ENCODE data around the gene NCOA5. TPM values are rescaled to one million over a fixed set of nuclear protein-coding genes. Genes with fewer than 3 reads are reported as not detected.

The NCOA5 gene
- total RNA-seq, 1 experiment from 2014 or later, result 16.5 TPM

- Mint-ChIP-seq H3K36me3 (no peaks in the 10 kb centered on the region), H3K27ac (no peak overlapping the region), H3K27me3 (ENCODE audit: low read depth) (peaks cover 78% of the 10 kb centered on the region), H3K4me3 (no peak overlapping the region), H3K9me3 (no peaks in the 10 kb centered on the region), H3K4me1 (peaks cover 10% of the 10 kb centered on the region)
- DNase-seq (ENCODE audit: low spot score) (no peak), ATAC-seq (no peak)
- TF ChIP-seq E2F1 (CRISPR knock-in tag; IDR thresholded peaks at IDR 0.05) (no peak), ZNF281 (CRISPR knock-in tag; IDR thresholded peaks at IDR 0.05) (no peak), ZNF121 (CRISPR knock-in tag; IDR thresholded peaks at IDR 0.05) (no peak), TEAD1 (CRISPR knock-in tag; IDR thresholded peaks at IDR 0.05) (no peak), ZNF138 (CRISPR knock-in tag; conservative IDR thresholded peaks at IDR 0.05) (no peak), ZNF317 (CRISPR knock-in tag; IDR thresholded peaks at IDR 0.05; ENCODE audit: borderline replicate concordance, low read depth) (no peak), ZNF396 (CRISPR knock-in tag; IDR thresholded peaks at IDR 0.05; ENCODE audit: borderline replicate concordance) (no peak)
- TF ChIP-seq, protein P1, sequence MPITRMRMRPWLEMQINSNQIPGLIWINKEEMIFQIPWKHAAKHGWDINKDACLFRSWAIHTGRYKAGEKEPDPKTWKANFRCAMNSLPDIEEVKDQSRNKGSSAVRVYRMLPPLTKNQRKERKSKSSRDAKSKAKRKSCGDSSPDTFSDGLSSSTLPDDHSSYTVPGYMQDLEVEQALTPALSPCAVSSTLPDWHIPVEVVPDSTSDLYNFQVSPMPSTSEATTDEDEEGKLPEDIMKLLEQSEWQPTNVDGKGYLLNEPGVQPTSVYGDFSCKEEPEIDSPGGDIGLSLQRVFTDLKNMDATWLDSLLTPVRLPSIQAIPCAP (CRISPR knock-in tag; IDR thresholded peaks at IDR 0.05), result no peak
- TF ChIP-seq, protein P2, sequence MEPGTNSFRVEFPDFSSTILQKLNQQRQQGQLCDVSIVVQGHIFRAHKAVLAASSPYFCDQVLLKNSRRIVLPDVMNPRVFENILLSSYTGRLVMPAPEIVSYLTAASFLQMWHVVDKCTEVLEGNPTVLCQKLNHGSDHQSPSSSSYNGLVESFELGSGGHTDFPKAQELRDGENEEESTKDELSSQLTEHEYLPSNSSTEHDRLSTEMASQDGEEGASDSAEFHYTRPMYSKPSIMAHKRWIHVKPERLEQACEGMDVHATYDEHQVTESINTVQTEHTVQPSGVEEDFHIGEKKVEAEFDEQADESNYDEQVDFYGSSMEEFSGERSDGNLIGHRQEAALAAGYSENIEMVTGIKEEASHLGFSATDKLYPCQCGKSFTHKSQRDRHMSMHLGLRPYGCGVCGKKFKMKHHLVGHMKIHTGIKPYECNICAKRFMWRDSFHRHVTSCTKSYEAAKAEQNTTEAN (CRISPR knock-in tag; IDR thresholded peaks at IDR 0.05), result no peak
- ChIA-PET CTCF (interaction anchor here (3.2 to 4.9 kb wide), 2 partner anchors 11 to 33 kb away, joined by 15 to 29 read pairs; no protein-coding TSS in a partner anchor), POLR2A (no interaction called here)
Measured at GRCh38 chr20:46025376-46025783, 64.4 kb downstream of the NCOA5 start.

- Mint-ChIP-seq H3K4me3 (no peak overlapping the region), H3K4me1 (peaks cover 7% of the 10 kb centered on the region), H3K9me3 (no peaks in the 10 kb centered on the region), H3K27me3 (ENCODE audit: low read depth) (peaks cover 64% of the 10 kb centered on the region), H3K36me3 (no peaks in the 10 kb centered on the region), H3K27ac (no peak overlapping the region)
- ChIA-PET POLR2A (no interaction called here), CTCF (interaction anchor here (1.2 to 2.2 kb wide), 10 partner anchors 8 to 324 kb away, joined by 5 to 108 read pairs (median 9); partner anchors contain the start of gene PCIF1)
- DNase-seq (ENCODE audit: low spot score) (no peak), ATAC-seq (no peak)
- TF ChIP-seq ZNF263 (CRISPR knock-in tag; IDR thresholded peaks at IDR 0.05; ENCODE audit: low read depth) (no peak), ZNF416 (CRISPR knock-in tag; IDR thresholded peaks at IDR 0.05) (no peak), ARID4B (CRISPR knock-in tag; IDR thresholded peaks at IDR 0.05; ENCODE audit: borderline replicate concordance) (no peak), RORB (CRISPR knock-in tag; IDR thresholded peaks at IDR 0.05) (no peak), ZNF532 (CRISPR knock-in tag; IDR thresholded peaks at IDR 0.05; ENCODE audit: borderline replicate concordance) (no peak), JAZF1 (CRISPR knock-in tag; IDR thresholded peaks at IDR 0.05) (no peak), ELF4 (CRISPR knock-in tag; IDR thresholded peaks at IDR 0.05; ENCODE audit: low read depth) (no peak), OVOL2 (CRISPR knock-in tag; IDR thresholded peaks at IDR 0.05; ENCODE audit: borderline replicate concordance) (no peak)
- TF ChIP-seq, protein P3, sequence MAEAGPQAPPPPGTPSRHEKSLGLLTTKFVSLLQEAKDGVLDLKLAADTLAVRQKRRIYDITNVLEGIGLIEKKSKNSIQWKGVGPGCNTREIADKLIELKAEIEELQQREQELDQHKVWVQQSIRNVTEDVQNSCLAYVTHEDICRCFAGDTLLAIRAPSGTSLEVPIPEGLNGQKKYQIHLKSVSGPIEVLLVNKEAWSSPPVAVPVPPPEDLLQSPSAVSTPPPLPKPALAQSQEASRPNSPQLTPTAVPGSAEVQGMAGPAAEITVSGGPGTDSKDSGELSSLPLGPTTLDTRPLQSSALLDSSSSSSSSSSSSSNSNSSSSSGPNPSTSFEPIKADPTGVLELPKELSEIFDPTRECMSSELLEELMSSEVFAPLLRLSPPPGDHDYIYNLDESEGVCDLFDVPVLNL (CRISPR knock-in tag; IDR thresholded peaks at IDR 0.05; ENCODE audit: borderline replicate concordance, low read depth), result no peak
Measured at GRCh38 chr20:46023999-46024398, 65.8 kb downstream of the NCOA5 start.
